GM18499 (cell line): ENCODE data around the gene KMT2C.
"Not testable (repeated sequence)": the region's sequence is repeated elsewhere in the genome, so short reads cannot be mapped to it uniquely, and the experiment has no call there.

Experiments
- ATAC-seq: cut with Tn5 transposase; IDR thresholded peaks from one replicate; pipeline ENCODE4 v1.9.1; 2021; ENCODE audit warnings: moderate number of reproducible peaks; ENCODE audit not compliant: insufficient read depth, unreplicated experiment

Gene KMT2C

DNA sequence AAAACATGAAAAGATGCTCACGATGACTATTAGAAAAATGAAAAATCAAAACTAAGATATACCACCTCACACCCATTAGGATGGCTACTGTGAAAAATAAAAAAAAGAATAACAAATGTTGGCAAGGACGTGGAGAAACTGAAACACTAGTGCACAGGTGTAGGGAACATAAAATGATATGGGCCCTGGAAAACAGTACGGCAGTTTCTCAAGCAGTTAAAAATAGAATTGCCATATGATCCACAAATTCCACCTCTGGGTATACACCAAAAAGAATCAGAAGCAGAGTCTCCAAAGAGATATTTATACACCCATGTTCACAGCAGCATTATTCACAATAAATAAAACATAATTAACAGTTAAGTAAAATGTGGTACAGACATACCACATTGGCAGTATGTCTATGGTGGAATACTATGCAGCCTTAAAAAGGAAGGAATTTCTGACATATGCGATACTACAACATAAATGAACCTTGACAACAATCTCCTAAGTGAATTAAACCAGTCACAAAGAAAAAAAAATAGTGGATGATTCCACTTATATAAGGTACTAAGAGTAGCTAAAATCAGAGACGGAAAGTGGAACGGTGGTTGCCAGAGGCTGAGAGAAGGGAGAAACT lies 69.7 kb downstream of the KMT2C start:
- no peak for ATAC-seq

DNA sequence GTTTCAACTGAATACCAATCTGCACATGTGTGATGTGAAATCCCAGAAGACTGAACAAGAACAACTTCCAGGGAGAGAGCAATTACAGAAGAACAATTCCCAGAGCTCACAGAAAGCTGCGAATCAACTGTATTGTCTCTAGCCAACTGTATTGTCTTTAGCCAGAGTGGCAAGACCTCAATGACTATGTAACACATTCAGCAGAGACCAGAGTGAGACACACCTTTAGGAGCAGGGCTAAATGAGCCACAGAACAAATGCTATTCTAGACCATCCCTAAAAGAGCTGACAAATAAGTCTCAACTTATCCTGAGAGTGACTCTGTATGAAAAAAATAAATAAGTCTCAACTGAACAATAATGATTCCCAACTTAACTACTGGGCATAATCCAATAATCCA lies 72.0 kb downstream of the KMT2C start:
- no peak for ATAC-seq

DNA sequence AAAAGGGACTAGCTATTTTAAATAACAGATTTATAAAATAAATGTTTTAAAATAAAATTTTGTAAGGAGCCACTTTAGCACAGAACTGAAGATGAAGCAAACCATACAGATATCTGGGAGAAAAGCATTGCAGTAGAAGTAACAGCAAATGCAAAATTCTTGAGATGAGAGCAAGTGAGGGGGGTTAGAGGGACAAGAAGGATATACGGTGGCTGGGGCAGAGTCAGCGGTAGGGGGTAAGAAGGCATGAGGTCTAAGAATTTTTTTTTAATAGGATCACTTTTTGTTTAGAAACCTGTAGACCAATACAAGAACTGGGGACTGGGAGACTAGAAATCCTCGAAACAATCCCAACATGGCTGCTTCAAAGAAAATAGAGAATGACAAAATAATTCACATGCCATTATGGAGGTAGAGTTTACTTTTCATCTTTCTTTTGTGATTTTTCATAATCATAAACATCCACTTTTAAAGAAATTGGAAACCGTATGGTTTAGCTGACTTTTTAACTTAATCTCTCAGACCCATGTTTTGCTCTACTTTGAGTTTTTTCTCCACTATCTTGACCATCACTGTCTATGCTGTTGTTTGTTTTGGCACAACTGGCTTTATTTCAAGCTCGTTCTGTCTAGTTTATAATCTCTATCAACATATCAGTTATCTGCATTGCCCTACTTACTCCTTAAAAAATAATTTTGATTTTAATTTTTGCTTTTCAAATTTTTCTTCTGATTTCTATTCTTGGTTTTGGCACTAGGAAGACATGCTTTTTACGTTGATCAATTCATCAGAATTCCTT lies 73.5 kb downstream of the KMT2C start:
- ATAC-seq, result no peak

DNA sequence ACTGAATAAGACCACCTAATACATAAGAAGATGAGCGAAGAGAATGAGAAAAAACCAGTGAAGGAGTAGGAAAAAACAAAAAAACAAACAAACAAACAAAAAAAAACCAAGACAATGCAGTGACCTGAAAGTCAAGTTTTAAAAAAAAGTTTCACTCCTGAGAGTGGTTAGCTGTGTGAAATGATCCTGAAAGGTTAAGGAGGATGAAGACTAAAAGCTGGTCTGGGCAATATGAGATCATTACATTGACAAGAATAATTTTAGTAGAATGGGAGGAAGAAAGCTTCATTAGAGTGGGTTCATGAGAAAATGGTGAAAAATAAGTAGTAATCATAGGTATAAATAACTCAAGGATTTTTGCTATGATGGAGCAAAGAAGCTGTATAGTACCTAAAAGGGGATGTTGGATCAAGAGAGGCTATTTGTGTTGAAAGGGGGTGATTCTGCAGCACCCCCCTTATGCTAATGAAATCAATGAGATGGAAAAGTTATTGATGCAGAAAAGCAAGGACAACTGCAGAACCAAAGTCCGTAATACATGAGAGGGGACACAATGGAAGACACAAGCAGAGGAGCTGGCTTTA lies 80.2 kb downstream of the KMT2C start:
- ATAC-seq, result no peak

DNA sequence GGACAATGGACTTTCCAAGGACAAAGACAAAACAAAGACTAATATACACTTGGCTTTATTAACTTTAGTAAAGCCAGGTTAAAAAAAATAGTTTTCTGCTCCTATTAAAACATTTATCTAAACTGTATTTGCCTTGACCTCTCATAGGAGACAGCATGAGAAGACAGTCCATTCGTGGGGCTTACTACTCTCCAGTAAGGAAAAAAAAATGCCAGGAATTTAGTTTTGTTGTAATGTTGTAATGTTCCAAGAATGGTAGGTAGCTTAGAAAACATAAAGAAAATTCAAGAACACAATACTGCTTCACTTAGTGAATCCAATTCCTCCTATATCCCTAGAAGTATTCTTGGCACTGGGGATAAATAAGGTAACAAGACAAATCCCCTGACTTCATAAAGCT lies 81.7 kb downstream of the KMT2C start:
- ATAC-seq, result no peak

DNA sequence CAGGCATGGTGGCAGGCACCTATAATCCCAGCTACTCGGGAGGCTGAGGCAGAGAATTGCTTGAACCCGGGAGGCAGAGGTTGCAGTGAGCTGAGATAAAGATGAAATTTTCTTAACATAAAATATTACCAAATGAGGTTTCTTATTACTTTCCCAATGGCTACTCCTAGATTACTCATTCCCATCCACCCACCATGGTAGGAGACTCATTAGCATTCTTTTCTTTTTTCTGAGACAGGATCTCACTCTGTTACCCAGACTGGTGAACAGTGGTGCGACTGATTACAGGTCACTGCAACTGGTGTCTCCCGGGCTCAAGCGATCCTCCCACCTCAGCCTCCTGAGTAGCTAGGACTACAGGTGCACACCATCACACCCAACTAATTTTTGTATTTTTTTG lies 82.5 kb downstream of the KMT2C start:
- ATAC-seq, result not testable (repeated sequence)

DNA sequence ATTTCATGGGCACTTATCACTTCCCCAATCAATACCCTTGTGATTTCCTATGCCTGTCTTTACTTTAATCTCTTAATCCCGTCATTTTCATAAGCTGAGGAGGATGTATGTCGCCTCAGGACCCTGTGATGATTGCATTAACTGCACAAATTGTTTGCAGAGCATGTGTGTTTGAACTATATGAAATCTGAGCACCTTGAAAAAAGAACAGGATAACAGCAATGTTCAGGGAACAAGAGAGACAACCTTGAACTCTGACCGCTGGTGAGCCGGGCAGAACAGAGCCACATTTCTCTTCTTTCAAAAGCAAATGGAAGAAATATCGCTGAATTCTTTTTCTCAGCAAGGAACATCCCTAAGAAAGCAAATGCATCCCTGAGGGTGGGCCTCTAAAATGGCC lies 84.1 kb downstream of the KMT2C start:
- ATAC-seq, result not testable (repeated sequence)

DNA sequence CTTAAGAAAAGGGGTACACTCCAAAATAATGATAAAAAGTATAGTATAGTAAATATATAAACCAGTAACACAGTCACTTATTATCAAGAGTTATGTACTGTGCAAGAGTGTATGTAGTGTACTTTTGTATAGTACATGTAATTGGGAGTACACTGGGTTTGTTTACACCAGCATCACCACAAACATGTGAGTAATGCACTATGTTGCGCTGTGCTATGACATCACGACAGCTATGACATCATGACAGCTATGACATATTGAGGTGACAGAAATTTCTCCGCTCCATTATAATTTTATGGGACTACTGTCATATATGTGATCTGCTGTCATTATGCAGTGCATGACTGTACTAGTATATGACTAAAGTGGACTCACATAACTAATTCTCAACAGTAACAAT lies 84.6 kb downstream of the KMT2C start:
- no peak for ATAC-seq

DNA sequence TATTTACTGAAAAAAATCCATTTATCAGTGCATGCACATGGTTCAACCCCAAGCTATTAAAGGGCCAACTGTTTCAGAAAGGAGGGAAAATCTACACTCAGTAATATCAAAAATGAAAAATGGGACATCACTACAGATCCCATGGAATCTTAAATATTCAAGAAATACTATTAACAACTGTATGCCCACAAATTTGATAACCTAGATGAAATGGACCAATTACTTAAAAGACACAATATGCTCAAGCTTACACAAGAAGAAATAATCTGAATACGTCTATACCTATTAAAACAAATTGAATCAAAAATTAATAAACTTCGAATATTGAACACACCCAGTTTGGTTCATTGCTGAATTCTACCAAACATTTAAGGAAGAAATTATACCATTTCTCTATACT lies 87.9 kb downstream of the KMT2C start:
- ATAC-seq, result no peak

DNA sequence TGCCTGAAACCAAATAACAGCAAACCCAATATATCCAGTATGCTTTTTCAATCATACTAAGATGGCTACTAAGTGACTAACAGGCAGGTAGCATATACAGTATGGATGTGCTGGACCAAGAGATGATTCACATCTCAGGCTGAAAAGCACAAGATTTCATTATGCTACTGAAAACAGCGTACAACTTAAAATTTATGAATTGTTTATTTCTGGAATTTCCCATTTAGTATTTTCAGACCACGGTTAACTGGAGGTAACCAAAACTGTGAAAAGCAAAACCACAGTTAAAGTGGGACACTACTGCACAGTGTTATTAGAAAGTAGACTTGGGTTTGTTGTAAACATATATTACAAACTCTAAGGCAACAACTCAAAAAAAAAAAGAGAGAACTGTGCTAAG lies 91.5 kb downstream of the KMT2C start:
- ATAC-seq, result no peak

DNA sequence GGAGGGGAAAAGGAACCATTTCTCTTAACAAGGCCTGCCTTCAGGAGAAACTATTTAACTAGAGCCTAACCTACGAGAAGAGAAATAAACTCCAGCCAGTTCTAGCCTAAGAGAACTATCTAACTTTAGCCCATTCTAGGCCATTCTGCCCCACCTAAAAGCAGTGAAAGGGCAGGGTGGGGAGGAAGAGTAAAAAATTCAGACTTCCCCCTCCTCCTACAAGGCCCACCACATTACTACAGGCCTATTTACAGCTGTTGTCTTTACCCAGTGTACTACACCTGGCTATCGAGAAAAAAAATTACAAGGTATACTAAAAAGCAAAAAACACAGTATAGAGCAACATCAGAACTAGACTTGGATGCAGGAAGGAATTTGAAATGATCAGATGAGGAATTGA lies 93.0 kb downstream of the KMT2C start:
- no peak for ATAC-seq

DNA sequence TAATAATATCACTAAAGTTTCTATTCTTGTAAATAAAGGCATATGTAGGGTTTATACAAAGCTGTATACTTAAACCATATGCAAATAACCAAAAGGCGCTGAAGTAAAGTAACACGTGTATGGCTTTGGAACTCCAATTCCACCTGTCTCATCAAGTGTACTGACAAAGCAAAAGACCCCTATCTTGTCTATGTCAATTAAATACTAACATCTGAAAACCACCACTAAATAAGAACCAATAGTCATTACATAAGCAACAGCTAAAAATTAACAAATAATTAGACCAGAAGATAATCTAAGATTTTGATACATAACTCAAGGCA lies 93.9 kb downstream of the KMT2C start:
- ATAC-seq, result no peak

DNA sequence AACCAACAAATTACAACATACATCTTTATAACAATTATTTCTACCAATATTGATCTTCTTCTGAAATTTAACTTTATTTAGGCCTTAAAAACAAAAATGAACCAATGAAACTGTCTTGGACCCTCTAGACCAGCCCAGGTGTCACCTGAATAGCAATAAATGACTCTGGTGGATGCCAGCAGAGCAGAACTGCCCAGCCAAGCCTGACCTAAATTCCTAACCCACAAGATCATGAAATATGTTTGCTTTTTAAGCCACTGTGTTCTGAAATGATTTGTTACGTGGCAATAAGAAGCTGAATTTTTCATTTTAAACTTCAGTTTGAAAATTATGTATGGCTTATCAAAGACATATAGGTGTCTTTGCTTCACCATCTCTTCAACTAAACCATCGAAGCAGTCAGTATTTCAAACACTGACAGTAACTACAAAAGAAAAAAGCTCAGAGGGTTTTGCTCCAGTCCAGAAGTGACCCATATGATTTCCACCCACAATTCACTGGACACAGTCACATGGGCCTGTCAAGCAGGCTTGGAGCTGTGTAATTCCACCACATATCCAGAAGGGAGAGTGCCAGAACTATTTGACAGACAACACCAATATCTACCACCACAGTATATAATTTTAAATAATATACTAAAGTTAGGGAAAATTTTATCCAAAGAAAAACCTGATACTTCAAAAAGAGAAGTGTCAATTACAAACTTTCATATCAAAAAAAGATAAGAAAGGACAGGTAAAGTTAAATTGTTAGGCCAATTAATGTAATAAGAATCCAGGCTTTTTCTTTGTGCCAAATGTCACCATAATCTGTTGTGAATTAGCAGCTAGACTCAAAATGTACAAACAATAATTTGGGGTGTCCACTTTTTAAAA lies 94.5 kb downstream of the KMT2C start:
- ATAC-seq, result no peak

DNA sequence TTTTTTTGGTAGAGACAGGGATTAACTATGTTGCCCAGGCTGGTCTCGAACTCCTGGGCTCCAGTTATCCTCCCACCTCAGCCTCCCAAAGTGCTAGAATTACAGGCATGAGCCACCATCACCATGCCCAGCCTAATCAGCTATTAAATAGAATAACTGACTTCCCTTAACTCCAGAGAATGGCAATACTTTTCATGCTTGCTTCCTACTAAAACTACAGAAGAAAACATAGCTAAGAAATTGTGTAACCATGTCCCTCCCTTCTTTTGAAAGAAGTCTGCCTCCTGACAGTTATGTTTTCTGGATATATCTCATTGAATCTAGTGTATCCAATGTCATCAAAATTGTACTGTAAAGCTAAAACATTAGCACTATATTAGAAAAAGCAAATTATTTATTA lies 95.6 kb downstream of the KMT2C start:
- ATAC-seq, result no peak

DNA sequence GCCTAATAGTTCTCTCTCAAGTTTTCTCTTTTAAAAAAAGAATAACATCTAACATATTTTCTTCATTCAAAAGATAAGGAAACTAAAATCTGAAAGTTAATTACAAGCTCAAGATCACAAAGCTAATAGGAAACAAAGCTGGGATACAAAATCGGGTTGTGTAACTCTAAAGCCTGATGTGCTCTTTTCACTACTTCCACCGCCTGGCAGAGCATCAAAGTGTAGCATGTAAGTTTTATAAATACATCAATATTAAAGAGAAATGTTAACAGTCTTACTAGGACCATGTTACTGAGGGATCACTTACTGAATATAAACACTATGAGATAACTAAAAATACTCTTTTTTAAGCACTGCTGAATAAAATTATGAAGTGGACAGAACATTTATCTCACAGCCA lies 97.2 kb downstream of the KMT2C start:
- ATAC-seq, result no peak

DNA sequence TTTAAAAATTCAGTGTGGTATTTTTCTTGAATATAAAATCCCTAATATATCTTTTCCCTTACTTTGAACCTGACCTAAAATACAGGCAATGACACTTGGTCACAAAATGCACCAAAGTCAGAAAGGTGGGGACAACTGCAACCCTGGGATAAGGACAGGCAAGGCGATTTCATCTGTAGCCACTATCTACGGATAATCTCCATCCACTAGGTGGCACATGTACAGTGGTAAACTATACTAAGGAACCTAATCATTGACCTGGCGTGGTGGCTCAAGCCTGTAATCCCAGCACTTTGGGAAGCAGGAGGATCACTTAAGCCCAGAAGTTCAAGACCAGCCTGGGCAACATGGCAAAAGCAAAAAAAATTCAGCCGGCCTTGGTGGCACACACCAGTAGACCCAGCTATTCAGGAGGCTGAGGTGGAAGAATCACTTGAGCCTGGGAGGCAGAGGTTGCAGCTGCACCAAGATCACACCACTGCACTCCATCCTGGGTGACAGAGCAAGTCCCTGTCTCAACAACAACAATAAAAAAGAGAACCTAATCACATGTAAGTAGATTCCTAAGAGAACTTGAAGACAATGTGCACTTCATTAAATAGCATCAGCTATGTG lies 98.9 kb downstream of the KMT2C start:
- no peak for ATAC-seq

DNA sequence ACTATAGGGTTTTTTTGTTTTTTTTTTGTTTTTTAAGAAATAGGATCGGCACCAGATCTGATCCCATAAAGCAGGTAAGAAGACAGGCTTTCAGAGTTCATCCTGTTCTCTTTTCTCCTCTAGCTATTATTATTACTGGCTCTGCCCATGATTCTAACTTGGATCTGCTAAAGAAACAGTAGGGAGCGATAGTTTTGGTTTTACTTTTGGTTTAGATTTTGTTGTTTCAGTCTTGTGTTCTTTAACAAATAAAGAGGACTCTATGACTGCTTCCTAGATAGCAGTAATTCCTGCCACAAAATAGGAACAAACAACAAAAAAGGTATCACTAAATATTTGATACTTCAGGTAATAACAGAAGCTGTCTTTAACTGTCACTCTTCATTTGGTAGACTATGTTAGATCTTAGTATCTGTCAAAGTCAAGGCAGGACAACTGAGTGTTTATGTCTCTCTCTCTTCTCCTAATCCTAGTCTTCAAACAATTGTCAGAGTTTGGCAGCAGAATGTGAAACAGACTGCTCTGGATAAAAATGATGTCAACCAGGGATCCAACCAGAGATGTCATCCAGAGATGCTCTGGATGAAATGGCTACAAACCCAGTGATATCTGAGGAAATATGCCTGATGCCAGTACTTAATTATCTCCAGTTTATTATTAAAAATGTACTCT lies 99.8 kb downstream of the KMT2C start:
- ATAC-seq, result no peak

DNA sequence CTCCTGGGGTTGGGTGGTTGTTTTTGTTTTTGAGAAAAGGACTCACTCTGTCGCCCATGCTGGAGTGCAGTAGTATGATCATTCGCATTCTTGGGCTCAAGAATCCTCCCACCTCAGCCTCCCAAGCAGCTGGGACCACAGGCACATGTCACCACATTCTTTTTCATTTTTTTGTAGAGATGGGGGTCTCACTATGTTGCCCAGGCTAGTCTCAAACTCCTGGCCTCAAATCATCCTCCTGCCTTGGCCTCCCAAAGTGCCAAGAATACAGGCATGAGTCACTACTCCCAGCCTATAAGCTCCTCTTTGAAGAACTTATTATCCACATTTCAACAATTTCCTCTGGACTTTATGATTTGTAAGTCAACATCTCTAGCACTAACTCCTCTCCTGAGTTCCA lies 102.7 kb downstream of the KMT2C start:
- no peak for ATAC-seq

DNA sequence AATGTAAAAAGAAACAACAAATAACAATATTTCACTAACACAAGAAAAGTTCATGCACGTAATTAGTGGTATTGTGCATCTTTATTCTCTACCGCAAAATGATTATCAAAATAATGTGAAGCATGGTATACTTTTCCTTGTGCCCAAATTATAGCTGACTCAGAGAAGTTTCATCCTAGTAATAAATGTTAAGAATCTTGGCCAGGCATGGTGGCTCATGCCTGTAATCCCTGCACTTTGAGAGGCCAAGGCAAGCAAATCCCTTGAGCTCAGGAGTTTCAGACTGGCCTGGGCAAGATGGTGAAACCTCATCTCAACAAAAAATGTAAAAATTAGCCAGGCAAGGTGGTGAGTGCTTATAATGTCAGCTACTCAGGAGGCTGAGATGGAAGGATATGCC lies 105.0 kb downstream of the KMT2C start:
- no peak for ATAC-seq

DNA sequence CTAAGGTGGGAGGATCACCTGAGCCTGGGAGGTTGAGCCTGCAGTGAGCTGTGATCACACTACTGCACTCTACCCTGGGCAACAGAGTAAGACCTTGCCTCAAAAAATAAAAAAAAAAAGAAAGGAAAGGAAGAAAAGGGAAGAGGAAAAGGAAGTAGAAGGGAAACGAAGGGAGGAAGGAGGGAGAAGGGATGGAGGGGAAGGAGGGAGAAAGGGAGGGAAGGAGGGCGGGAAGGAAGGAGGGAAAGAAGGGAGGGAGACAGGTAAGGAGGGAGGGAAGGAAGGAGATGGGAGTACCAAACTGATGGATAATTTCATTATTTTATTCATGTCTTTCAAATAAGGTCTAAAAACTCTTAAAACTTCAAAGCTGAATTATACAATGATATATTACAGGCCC lies 106.3 kb downstream of the KMT2C start:
- ATAC-seq, result no peak
